WTC11 (cell line): ENCODE results near the gene RAB4A. TPM values are rescaled to one million over a fixed set of nuclear protein-coding genes. Genes with fewer than 3 reads are reported as not detected.

ENCODE experiments used
- ATAC-seq: fragments of 200-7000 bp; cut with Tn5 transposase; 2 replicates; pipeline ENCODE4 v1.10.0; 2021; ENCODE audit warnings: mild to moderate bottlenecking, moderate library complexity
- CTCF ChIA-PET: fragments of 300-600 bp; sonication (Branson Sonifier 250); formaldehyde crosslinking; loops from one replicate; lab custom pipeline; 2021; ENCODE audit warnings: antibody characterized with exemption; lab: Charles Lee
- POLR2A ChIA-PET: fragments of 350-600 bp; sonication (Branson Sonifier 250); formaldehyde crosslinking; loops from one replicate; lab custom pipeline; 2021; ENCODE audit warnings: antibody characterized with exemption; lab: Charles Lee
- DNase-seq: peaks from one replicate; pipeline ENCODE4 v3.0.0; 2021; ENCODE audit warnings: low spot score
- H3K27ac Mint-ChIP-seq: 2 replicates; pipeline ENCODE4 v1.8.0; 2021; ENCODE audit warnings: mixed read lengths
- H3K27me3 Mint-ChIP-seq: 2 replicates; pipeline ENCODE4 v1.8.0; 2021; ENCODE audit warnings: low read depth, mild to moderate bottlenecking, moderate library complexity, mixed read lengths
- H3K36me3 Mint-ChIP-seq: 2 replicates; pipeline ENCODE4 v1.8.0; 2021; ENCODE audit warnings: mixed read lengths
- H3K4me1 Mint-ChIP-seq: 2 replicates; pipeline ENCODE4 v1.8.0; 2022; ENCODE audit warnings: mixed read lengths
- H3K4me3 Mint-ChIP-seq: 2 replicates; pipeline ENCODE4 v1.8.0; 2021; ENCODE audit warnings: mild to moderate bottlenecking, moderate library complexity, mixed read lengths
- H3K9me3 Mint-ChIP-seq: 2 replicates; pipeline ENCODE4 v1.8.0; 2021; ENCODE audit warnings: mixed read lengths
- CBFB ChIP-seq: sonication (generic); formaldehyde crosslinking; IDR thresholded peaks from 2 replicates; pipeline ENCODE4 v1.8.1; 2022; ENCODE audit warnings: mild to moderate bottlenecking, low read depth, missing genetic modification reagents
- CDX4 ChIP-seq: fragments of 250-450 bp; sonication (Bioruptor Pico); IDR thresholded peaks from 2 replicates; pipeline ENCODE4 v1.9.0; 2021; ENCODE audit warnings: moderate library complexity, mild to moderate bottlenecking, inconsistent platforms, borderline replicate concordance
- E2F1 ChIP-seq: sonication (generic); formaldehyde crosslinking; IDR thresholded peaks from 2 replicates; pipeline ENCODE4 v1.8.0; 2022; ENCODE audit warnings: mild to moderate bottlenecking, missing genetic modification reagents
- ESRRA ChIP-seq: sonication (generic); formaldehyde crosslinking; IDR thresholded peaks from 2 replicates; pipeline ENCODE4 v1.8.1; 2022; ENCODE audit warnings: mild to moderate bottlenecking, missing genetic modification reagents, borderline replicate concordance
- ETV6 ChIP-seq: sonication (generic); formaldehyde crosslinking; IDR thresholded peaks from 2 replicates; pipeline ENCODE4 v1.8.1; 2022; ENCODE audit warnings: mild to moderate bottlenecking, missing genetic modification reagents
- FOXJ3 ChIP-seq: sonication (generic); formaldehyde crosslinking; IDR thresholded peaks from 2 replicates; pipeline ENCODE4 v1.9.0; 2021; ENCODE audit warnings: missing genetic modification reagents, mild to moderate bottlenecking, borderline replicate concordance
- GABPB1 ChIP-seq: sonication (generic); formaldehyde crosslinking; IDR thresholded peaks from 2 replicates; pipeline ENCODE4 v1.8.1; 2023; ENCODE audit warnings: mild to moderate bottlenecking, missing genetic modification reagents
- NR1H2 ChIP-seq: sonication (generic); formaldehyde crosslinking; IDR thresholded peaks from 2 replicates; pipeline ENCODE4 v1.9.0; 2021; ENCODE audit warnings: mild to moderate bottlenecking, moderate library complexity, missing genetic modification reagents
- NR2C2 ChIP-seq: sonication (generic); formaldehyde crosslinking; IDR thresholded peaks from 2 replicates; pipeline ENCODE4 v1.8.0; 2022; ENCODE audit warnings: mild to moderate bottlenecking, missing genetic modification reagents
- PREB ChIP-seq: sonication (generic); formaldehyde crosslinking; IDR thresholded peaks from 2 replicates; pipeline ENCODE4 v1.8.1; 2022; ENCODE audit warnings: mild to moderate bottlenecking, missing genetic modification reagents, moderate library complexity, borderline replicate concordance
- STAT6 ChIP-seq: sonication (generic); formaldehyde crosslinking; conservative IDR thresholded peaks from 2 replicates; pipeline ENCODE4 v1.8.1; 2023; ENCODE audit warnings: mild to moderate bottlenecking, low read depth, missing genetic modification reagents, moderate library complexity
- TEAD1 ChIP-seq: sonication (generic); formaldehyde crosslinking; IDR thresholded peaks from 2 replicates; pipeline ENCODE4 v1.8.0; 2022; ENCODE audit warnings: mild to moderate bottlenecking, missing genetic modification reagents
- USF1 ChIP-seq: sonication (generic); formaldehyde crosslinking; IDR thresholded peaks from 2 replicates; pipeline ENCODE4 v1.8.0; 2022; ENCODE audit warnings: mild to moderate bottlenecking, missing genetic modification reagents
- ZMAT4 ChIP-seq: fragments of 250-450 bp; sonication (Bioruptor Pico); IDR thresholded peaks from 2 replicates; pipeline ENCODE4 v1.9.0; 2021; ENCODE audit warnings: mild to moderate bottlenecking
- ZNF263 ChIP-seq: sonication (generic); formaldehyde crosslinking; IDR thresholded peaks from 2 replicates; pipeline ENCODE4 v1.8.1; 2022; ENCODE audit warnings: low read depth, mild to moderate bottlenecking, moderate library complexity, missing genetic modification reagents
- ZNF532 ChIP-seq: fragments of 250-450 bp; sonication (Bioruptor Pico); IDR thresholded peaks from 2 replicates; pipeline ENCODE4 v1.9.0; 2021; ENCODE audit warnings: mild to moderate bottlenecking, borderline replicate concordance
- total RNA-seq: library from RNA; stranded (reverse); gene quantifications from 3 replicates; pipeline ENCODE4 v1.2.3, GENCODE V29; 2021

RAB4A gene
- total RNA-seq, 1 experiment from 2014 or later, result 67.9 TPM

- TF ChIP-seq ZNF532 (CRISPR knock-in tag), result no peak
- TF ChIP-seq, all 79 proteins: peak for 0
These were observed 10.6 kb upstream of the RAB4A start (continued) for GRCh38 chr1:229260297-229260696.

- POLR2A ChIA-PET, result no interaction called here
- Mint-ChIP-seq H3K36me3 (peaks cover 3% of the 10 kb centered on the region), H3K27me3 (no peaks in the 10 kb centered on the region), H3K9me3 (peaks cover 4% of the 10 kb centered on the region), H3K27ac (no peak overlapping the region), H3K4me3 (no peak overlapping the region), H3K4me1 (peaks cover 14% of the 10 kb centered on the region)
- TF ChIP-seq TEAD1 (no peak), FOXJ3 (no peak), E2F1 (CRISPR knock-in tag) (no peak), NR1H2 (no peak), STAT6 (no peak), ZMAT4 (CRISPR knock-in tag) (no peak), CDX4 (CRISPR knock-in tag) (no peak), ESRRA (CRISPR knock-in tag) (no peak), CBFB (no peak), NR2C2 (no peak)
- CTCF ChIA-PET, result no interaction called here
- ATAC-seq (no peak), DNase-seq (no peak)
These were observed 8.7 kb upstream of the RAB4A start for GRCh38 chr1:229262239-229262638.

- Mint-ChIP-seq H3K27me3 (no peaks in the 10 kb centered on the region), H3K4me3 (no peak overlapping the region), H3K27ac (no peak overlapping the region), H3K4me1 (peaks cover 8% of the 10 kb centered on the region), H3K9me3 (peaks cover 4% of the 10 kb centered on the region), H3K36me3 (peaks cover 6% of the 10 kb centered on the region)
- ChIA-PET POLR2A (no interaction called here), CTCF (no interaction called here)
- DNase-seq, result no peak
- ATAC-seq, result no peak
- TF ChIP-seq ZNF263 (CRISPR knock-in tag) (no peak), GABPB1 (CRISPR knock-in tag) (no peak), ETV6 (no peak), USF1 (CRISPR knock-in tag) (no peak), PREB (no peak)
These were observed 7.7 kb upstream of the RAB4A start for GRCh38 chr1:229263254-229263653.
